ENCODE measurements around the gene NCKAP5.

Gene NCKAP5

DNA sequence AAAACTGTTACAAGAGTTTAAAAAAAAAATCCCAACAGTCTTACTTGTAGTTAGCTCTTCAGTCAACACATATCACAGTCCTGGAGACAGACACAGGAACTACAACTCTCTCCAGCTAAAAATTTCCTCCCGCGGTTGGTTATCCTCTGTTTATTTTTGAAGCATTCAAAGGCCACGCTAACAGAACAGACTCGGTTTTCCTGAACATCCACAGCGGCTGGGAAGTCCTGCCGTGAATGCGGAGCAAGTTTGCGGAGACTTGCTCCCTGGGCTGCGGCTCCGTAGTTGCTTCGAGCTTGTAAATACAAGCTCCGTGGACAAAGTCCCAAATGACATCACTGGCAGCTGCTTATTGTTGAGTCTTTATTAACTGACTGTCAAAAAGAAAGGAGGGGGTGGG, at the start of gene NCKAP5:
NCKAP5 (minus strand) TSS at position 292 of the 400 bp plus-strand sequence. CDS start 50,937 bp downstream, outside the sequence.
- TF ChIP-seq JUND (IDR thresholded peaks at IDR 0.05; ENCODE audit: low read depth) = no peak
- in situ Hi-C loops (cut with HindIII; ENCODE audit: low pct_unique_long_range_greater_than_20kb, low sequenced_read_pairs) = no loop called here
- peak; percentile 20 to 55 for DNase-seq (ENCODE audit: low read depth in 1 of 2, low spot score in 1 of 2)

DNA sequence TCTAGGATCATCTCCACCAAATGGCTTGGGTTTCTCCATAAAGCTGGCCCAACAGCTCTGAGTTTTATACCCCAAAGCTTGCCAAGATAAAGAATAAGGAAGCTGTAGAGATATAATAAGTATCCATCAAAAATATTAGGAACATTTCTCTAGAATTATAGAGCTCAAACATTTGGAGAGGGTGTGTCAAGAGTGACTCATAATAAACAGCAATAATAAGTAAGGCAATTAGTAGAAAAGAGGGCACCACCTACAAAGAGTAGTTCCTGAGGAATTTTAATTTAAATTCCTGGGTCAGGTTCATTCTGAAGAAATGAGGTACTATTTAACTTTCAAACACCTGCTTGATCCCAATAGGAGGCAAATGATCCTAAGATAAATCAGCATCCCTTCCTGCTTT, 41.4 kb upstream of the NCKAP5 start:
- TF ChIP-seq JUND (IDR thresholded peaks at IDR 0.05; ENCODE audit: low read depth) = no peak
- in situ Hi-C loops (cut with HindIII; ENCODE audit: low pct_unique_long_range_greater_than_20kb, low sequenced_read_pairs) = no loop called here
- no peak for DNase-seq (ENCODE audit: low read depth in 1 of 2, low spot score in 1 of 2)

DNA sequence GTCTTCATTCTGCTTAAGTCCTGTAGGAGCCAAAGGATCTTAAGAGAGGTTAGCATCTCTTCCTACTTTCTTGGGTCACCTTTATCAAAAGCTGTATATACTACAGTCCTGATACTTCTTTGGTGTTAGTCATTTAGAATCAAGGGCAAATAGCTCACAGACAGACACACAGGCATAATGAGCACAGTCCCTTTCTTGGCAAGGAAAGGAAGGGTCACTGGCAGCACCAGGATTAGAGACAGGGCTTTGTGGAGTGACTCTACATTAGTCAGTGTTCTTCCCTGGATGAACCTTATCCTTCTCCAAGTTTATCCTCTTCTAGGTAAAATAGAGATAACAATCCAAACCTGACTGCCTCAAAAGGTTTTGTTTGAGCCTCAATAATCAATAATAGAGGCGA, 40.0 kb upstream of the NCKAP5 start:
- TF ChIP-seq JUND (IDR thresholded peaks at IDR 0.05; ENCODE audit: low read depth) = no peak
- in situ Hi-C loops (cut with HindIII; ENCODE audit: low pct_unique_long_range_greater_than_20kb, low sequenced_read_pairs) = no loop called here
- DNase-seq (ENCODE audit: low read depth in 1 of 2, low spot score in 1 of 2) = no peak

DNA sequence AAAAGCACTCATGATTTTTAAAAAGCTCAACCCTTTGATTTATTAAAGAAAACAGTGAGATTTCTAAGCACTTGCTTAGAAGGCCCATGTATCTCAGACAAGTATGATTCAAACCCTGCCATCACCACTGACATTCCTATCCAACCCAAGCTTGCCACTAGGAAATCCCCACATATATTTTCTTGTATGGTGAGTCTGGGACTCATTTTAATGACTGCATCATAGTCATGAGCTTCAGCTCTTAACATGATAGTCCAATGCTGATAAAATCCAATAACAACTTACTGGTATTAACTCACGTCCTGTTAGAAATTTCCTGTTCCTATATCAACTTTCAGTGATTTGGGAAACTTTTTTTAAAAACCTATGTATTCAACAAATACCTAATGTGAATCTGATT, 39.4 kb upstream of the NCKAP5 start:
- no peak for DNase-seq (ENCODE audit: low read depth in 1 of 2, low spot score in 1 of 2)
- in situ Hi-C loops (cut with HindIII; ENCODE audit: low pct_unique_long_range_greater_than_20kb, low sequenced_read_pairs) = no loop called here
- no peak for TF ChIP-seq JUND (IDR thresholded peaks at IDR 0.05; ENCODE audit: low read depth)

DNA sequence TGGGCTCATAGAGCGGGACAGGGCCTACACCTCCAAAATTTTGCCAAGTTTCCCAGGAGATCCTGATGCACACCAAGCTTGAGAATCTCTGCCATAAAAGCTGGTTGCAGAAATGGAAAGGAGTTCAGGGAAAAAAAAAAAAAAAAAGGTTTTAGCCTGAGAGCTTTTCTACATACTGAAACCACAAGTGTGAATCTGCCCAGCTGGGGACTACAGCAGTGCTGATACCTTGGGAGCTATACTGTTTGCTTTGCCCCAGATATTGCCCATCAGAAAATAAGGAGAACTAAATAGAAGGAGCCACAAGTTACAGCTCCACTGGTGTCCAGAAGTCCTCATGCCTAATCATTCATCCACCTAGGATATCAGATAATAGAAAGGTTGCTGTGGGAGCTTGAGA, 38.4 kb upstream of the NCKAP5 start:
- DNase-seq (ENCODE audit: low read depth in 1 of 2, low spot score in 1 of 2) = no peak
- no peak for TF ChIP-seq JUND (IDR thresholded peaks at IDR 0.05; ENCODE audit: low read depth)
- in situ Hi-C loops (cut with HindIII; ENCODE audit: low pct_unique_long_range_greater_than_20kb, low sequenced_read_pairs) = no loop called here

DNA sequence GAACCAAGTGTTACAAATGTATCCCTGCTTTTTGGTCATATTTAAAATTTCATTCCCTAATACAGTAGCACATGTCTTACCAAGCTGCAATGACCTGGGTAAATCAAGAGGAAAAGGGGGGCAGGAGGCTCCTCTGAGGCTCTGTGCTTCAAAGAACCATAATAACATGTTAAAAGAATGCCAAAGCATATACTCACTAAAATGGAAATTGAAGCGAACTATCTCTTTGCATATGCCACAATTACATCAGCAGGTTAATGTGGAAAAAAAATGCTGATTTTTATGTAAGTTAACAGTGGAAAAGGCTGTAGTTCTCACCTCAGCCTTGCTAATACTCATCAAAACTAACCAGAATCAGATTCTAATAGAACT, 37.5 kb upstream of the NCKAP5 start:
- no peak for DNase-seq (ENCODE audit: low read depth in 1 of 2, low spot score in 1 of 2)
- no peak for TF ChIP-seq JUND (IDR thresholded peaks at IDR 0.05; ENCODE audit: low read depth)
- in situ Hi-C loops (cut with HindIII; ENCODE audit: low pct_unique_long_range_greater_than_20kb, low sequenced_read_pairs) = no loop called here

DNA sequence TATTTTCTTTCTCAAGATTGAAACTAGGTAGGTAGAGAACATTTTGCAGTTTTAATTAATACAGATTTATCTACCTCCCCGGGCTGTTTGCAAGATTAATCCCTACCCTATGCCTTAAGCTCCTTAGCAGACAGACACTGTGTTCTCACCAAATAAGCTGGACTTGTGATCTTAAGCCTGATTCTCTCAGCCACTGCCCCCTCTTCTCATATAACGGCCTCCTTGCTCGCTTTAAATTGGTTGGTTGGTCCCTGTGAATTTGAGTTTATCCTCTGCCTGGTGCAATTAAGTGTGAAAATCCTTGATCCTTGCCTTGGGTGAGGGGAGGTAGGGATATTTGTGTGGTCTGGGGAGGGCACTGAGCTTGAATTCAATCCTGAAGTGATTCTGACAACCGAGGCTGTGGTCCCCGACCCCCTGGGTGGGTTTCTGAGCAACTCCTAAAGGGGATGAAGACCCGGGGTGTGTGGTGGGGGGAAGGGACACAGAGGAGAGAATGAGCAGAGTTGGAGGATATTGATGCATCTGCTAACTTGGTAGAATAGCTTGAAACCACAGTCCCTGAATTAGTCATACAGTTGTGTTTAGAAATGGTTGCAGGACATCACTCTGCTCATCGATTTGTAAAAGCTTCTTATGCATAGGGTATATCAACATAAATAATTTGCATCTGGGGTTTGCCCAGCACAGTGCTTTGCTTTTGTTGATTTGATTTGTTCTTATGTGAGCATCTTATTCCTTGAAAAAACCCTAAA, 36.9 kb upstream of the NCKAP5 start:
- TF ChIP-seq JUND (IDR thresholded peaks at IDR 0.05; ENCODE audit: low read depth) = no peak
- no peak for DNase-seq (ENCODE audit: low read depth in 1 of 2, low spot score in 1 of 2)
- in situ Hi-C loops (cut with HindIII; ENCODE audit: low pct_unique_long_range_greater_than_20kb, low sequenced_read_pairs) = no loop called here

DNA sequence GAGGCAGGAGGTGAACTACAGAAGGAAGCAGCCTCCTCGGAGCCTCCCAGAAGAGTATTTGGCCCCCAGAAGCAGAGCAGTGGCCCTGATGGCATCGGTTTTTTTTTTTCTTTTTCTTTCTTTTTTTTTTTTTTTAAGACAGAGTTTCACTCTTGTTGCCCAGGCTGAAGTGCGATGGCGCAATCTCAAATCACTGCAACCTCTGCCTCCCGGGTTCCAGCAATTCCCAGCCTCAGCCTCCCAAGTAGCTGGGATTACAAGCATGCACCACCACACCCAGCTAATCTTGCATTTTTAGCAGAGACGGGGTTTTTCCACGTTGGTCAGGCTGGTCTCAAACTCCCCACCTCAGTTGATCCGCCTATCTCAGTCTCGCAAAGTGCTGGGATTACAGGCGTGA, 34.8 kb upstream of the NCKAP5 start:
- no peak for DNase-seq (ENCODE audit: low read depth in 1 of 2, low spot score in 1 of 2)
- in situ Hi-C loops (cut with HindIII; ENCODE audit: low pct_unique_long_range_greater_than_20kb, low sequenced_read_pairs) = no loop called here
- TF ChIP-seq JUND (IDR thresholded peaks at IDR 0.05; ENCODE audit: low read depth) = no peak

DNA sequence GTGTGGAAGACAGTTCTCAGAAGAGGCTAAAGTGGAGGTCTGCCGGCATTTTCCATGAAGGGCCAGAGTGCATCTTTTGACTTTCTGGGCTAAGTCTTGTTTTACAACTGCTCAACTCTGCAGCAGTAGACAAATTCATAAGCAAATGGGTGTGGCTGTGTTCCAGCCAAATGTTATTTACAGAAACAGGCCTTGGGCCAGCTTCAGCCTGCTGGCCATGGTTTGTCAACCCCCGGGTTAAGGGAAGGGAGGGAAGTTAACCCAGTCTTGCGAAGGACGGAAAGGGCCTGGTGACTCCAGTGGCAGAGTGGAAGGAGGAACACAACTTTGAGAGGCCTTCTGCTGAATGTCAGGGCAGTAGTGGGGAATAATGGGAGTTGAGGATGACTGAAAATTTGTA, 34.3 kb upstream of the NCKAP5 start:
- in situ Hi-C loops (cut with HindIII; ENCODE audit: low pct_unique_long_range_greater_than_20kb, low sequenced_read_pairs) = no loop called here
- no peak for DNase-seq (ENCODE audit: low read depth in 1 of 2, low spot score in 1 of 2)
- TF ChIP-seq JUND (IDR thresholded peaks at IDR 0.05; ENCODE audit: low read depth) = no peak

DNA sequence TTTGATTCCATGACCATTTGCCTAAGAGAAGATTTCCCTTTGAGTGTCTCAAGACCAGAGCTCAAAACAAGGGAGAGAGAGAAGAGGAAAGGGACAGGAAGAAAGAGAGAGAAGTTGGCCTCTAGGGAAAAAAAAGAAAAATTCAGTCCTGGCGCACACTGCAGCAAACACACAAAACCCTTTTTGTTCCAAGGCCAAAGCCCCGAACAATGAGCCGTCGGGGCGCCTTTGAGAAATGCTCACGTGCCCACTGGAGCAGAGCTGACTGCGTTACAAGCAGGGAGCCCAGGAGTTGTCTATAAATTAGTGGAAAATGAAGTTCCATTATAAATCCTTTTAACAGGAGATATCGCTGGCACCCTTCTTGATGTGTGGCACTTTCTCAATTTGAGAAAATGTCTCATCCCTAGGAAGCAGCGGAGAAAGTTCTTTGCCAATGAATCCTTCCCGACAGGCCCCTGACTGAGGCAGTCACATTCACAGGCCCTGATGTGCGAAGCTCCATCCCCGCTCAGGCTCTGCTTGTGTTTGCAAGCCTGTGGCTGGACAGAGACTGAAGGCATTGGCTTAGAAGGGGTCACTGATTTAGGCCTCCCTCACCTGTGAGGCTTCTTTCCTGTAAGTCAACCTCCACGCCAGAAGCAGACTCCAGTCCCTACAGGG, 32.1 kb upstream of the NCKAP5 start:
- no peak for DNase-seq (ENCODE audit: low read depth in 1 of 2, low spot score in 1 of 2)
- no peak for TF ChIP-seq JUND (IDR thresholded peaks at IDR 0.05; ENCODE audit: low read depth)
- in situ Hi-C loops (cut with HindIII; ENCODE audit: low pct_unique_long_range_greater_than_20kb, low sequenced_read_pairs) = no loop called here

DNA sequence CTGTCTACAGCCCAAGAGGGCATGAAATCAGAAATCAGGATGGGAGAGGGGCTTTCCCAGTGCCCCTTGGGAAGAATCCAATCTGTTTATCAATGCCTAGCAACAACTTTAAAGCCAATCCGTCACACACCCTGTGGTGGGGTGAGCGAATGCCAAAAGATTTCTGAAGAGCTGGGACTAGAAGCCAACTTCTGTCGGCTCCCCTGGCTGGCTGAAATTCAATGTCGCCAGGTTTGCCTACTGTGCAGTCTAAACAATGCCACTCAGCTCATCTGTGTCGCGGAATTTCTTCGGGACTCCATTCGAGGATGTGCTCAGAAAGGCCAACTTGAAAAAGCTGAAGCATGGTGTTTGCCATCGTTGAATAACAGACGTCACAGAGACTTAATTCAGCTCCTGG, 31.5 kb upstream of the NCKAP5 start:
- no peak for DNase-seq (ENCODE audit: low read depth in 1 of 2, low spot score in 1 of 2)
- in situ Hi-C loops (cut with HindIII; ENCODE audit: low pct_unique_long_range_greater_than_20kb, low sequenced_read_pairs) = no loop called here
- TF ChIP-seq JUND (IDR thresholded peaks at IDR 0.05; ENCODE audit: low read depth) = no peak

DNA sequence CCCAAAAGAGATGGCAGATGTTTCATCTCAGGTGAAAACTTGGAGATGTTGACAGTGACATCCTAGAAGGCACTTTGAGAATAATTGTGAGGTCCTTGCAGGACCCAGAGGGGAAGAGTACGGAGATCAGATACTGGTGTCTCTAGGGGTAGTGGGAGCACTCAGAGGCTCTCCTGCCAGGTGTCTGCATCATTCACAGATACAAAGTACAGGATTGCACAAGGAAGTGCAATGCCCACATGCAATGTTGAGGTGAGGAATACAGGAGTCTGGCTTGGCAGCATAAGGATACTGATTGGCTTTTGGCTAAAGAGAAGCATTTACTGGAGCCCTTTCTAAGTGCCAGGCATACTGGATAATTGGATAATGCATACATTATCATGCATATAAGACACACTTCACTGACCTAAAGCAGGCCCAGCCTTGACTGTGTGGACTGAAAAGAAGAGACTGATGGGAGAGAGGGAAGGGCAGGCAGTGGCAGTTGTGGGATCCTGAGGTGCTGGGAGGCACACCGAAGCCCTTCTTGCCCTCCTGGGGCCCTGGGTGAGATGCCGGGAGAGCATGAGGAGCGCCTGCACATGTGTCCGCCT, 31.0 kb upstream of the NCKAP5 start:
- in situ Hi-C loops (cut with HindIII; ENCODE audit: low pct_unique_long_range_greater_than_20kb, low sequenced_read_pairs) = no loop called here
- no peak for DNase-seq (ENCODE audit: low read depth in 1 of 2, low spot score in 1 of 2)
- TF ChIP-seq JUND (IDR thresholded peaks at IDR 0.05; ENCODE audit: low read depth) = no peak

DNA sequence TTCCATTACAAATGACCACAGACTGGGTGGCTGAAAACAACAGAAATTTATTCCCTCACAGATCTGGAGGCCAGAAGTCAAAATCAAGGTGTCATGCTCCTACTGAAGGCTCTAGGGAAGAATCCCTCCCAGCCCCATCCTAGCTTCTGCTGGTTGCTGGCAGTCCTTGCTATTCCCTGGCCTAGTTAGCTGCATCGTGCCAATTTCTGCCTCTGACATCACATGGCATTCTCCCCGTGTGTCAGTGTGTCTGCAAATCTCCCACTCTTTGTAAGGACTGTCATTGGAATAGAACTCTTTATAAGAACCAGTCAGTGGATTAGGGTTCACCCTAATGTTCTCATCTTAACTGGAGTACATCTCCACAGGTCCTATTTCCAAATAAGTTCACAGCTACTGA, 30.5 kb upstream of the NCKAP5 start:
- TF ChIP-seq JUND (IDR thresholded peaks at IDR 0.05; ENCODE audit: low read depth) = no peak
- in situ Hi-C loops (cut with HindIII; ENCODE audit: low pct_unique_long_range_greater_than_20kb, low sequenced_read_pairs) = no loop called here
- DNase-seq (ENCODE audit: low read depth in 1 of 2, low spot score in 1 of 2) = no peak
